Measurements from ENCODE around the gene JCHAIN.

GRCh38 chr4:70634482-70634881 lies 31.8 kb downstream of the JCHAIN start:
- no peak for TF ChIP-seq CTCF (IDR thresholded peaks at IDR 0.05)
- no peak for TF ChIP-seq POLR2AphosphoS5 (IDR thresholded peaks at IDR 0.05)
- no peak for TF ChIP-seq POLR2A (IDR thresholded peaks at IDR 0.05)

All from sigmoid colon (tissue), 4 donors.